Cardiac fibroblast (primary cell): Measurements from ENCODE around the gene CHN2.
A peak's percentile ranks its signal among the peaks of the same experiment; 100 is the strongest.

ENCODE experiments used
- DNase-seq, 2 donors: peaks; one replicate each; pipeline versions ENCODE4 v3.0.0 to v3.0.0-alpha.2; 2010; ENCODE audit warnings: low read depth in 2 of 2
- H3K4me3 ChIP-seq, 2 donors: replicated peaks in 1 of 2; 1 replicate in 1 of 2; 2 replicates in 1 of 2; pipeline ENCODE4 v1.5.1; 2011; ENCODE audit warnings: low read depth in 2 of 2, low read length in 2 of 2, mild to moderate bottlenecking in 2 of 2, moderate library complexity in 1 of 2
- TF ChIP-seq, protein P1 (sequence below): IDR thresholded peaks from one replicate; pipeline ENCODE4 v1.5.1; 2011; ENCODE audit warnings: low read depth, mild to moderate bottlenecking, low read length, inconsistent platforms

The CHN2 gene

DNA sequence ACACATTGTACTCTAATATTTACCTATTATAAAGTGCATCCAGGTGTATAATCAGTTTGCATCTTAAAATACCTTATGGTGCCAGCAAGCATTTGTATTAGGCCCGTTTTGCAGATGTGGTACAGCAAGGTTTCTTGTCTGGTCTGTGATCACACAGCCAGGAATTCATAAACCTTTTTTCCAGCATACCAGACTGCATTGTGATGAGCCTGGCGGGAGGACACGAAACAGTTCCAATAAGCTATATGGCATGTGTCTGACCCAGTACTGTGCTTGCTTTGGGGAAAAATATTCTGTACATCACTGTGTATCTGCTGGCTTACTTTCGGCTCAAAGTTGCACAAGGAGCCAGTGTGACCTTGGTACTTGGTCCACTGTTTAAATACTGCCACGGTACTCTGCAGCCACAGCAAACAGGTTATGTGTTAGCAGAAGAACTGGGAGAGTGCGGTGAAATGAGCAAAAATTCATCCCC, 36.3 kb downstream of the CHN2 start:
- no peak overlapping the region for H3K4me3 ChIP-seq
- TF ChIP-seq, protein P1, sequence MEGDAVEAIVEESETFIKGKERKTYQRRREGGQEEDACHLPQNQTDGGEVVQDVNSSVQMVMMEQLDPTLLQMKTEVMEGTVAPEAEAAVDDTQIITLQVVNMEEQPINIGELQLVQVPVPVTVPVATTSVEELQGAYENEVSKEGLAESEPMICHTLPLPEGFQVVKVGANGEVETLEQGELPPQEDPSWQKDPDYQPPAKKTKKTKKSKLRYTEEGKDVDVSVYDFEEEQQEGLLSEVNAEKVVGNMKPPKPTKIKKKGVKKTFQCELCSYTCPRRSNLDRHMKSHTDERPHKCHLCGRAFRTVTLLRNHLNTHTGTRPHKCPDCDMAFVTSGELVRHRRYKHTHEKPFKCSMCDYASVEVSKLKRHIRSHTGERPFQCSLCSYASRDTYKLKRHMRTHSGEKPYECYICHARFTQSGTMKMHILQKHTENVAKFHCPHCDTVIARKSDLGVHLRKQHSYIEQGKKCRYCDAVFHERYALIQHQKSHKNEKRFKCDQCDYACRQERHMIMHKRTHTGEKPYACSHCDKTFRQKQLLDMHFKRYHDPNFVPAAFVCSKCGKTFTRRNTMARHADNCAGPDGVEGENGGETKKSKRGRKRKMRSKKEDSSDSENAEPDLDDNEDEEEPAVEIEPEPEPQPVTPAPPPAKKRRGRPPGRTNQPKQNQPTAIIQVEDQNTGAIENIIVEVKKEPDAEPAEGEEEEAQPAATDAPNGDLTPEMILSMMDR, result no peak
- DNase-seq, result no peak

DNA sequence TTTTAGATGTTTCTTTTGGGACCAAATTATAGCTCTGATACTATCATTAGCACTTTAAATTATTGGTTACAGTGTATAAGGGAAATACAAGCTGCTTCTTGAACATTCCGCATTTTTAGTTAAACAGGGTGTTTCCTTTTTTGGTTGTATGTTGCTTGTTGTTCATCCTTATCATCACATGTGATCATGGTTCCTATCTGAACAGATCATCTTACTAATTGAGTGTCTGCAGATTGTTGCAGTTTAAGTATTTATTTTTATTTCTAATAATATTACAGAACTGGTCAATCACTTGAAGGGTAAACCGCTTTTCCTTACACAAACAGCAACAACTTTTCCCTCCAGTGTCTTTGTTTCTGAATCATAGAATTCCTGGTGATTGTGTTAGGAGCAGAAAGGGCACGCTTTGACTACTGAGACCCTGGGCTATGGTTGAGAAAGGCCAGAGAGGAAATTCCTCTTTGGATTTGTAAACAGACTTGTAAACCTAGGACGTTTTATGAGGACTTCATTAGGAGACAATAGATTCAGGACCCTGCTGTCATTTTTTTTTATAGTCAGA, 37.2 kb downstream of the CHN2 start:
- TF ChIP-seq, protein P1, result no peak
- no peak for DNase-seq
- no peak overlapping the region for H3K4me3 ChIP-seq

DNA sequence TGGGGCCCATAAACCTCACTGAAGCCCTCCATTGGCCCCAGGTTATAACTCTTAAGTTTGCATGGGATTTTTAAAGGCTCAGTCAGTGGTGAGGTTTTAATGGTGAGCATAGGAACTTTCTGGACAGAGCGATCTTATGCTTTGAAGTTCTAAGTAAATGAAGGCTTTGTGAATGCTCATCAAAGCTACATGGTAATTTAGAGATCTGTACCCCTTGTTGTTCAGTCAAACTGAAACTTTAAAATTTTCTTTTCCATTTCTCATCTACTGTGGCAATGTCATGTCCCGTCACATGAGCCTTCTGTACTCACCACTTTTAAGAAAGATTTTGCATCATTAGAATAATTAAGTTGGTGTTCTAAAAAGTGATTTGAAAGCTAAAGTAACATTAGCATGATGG, 39.9 kb downstream of the CHN2 start:
- no peak overlapping the region for H3K4me3 ChIP-seq
- TF ChIP-seq, protein P1, result no peak
- no peak for DNase-seq

DNA sequence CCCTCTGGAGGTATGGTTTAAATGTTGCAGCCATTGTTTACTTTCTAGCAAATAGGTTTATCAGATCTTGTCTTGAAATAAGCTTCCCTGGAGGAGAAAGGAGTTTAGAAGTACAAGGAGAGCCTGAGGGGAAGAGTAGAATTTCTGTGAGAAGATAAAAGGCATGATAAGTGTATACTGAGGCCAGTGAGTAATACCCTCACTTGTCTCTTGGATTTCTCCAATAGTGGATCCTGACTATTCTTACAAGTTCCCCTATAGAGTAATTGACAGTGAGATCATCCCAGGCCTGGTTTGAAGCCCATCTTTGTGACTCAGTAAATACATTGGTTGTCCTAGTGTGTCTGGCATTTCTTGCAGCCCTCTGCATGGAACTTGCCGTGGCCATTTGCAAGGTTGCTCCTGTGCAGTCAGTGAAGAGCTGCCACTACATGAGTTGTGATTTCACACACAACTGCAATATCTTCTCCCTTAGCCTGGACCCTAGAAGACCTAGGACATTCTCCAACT, 41.6 kb downstream of the CHN2 start:
- TF ChIP-seq, protein P1, result no peak
- no peak for DNase-seq
- no peak overlapping the region for H3K4me3 ChIP-seq

DNA sequence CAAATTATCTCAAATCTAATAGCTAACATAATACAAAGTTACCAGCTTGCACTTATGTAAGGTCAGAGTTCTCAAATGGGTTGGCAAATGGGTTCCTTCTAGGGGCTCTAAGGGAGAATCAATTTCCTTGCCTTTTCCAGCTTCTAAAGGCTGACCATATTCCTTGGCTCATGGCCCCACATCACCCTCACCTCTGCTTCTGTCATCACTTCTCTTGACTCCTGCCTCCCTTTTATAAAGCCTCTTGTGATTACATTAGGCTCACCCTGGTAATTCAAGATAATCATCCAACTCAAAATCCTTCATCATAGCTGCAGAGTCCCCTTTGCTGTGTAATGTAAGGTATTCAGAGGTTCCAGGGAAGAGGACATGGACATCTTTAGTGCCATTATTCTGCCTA, 42.1 kb downstream of the CHN2 start:
- TF ChIP-seq, protein P1, result no peak
- DNase-seq, result no peak
- H3K4me3 ChIP-seq, result no peak overlapping the region

DNA sequence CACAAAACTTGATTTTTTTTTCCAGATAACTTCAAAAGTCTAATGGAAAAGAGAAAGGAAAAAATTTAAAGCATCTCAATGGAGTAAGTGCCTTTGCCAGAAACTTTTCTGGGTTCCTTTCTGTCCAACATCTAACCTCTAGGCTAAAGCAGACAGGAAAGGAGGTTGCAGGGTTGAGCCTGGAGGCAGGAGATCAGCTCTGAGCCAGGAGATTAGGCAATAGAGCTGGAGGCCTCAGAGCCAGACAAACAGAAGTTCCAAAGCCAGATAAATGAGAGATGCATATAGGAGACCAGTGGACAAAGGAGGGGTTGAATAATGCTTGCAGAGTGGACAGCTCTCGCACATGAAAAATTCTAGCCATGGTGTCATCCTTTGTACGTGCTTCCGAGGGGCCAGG, 42.9 kb downstream of the CHN2 start:
- TF ChIP-seq, protein P1, result no peak
- DNase-seq, result peak in 1 of 2 donors; percentile 33
- no peak overlapping the region for H3K4me3 ChIP-seq

DNA sequence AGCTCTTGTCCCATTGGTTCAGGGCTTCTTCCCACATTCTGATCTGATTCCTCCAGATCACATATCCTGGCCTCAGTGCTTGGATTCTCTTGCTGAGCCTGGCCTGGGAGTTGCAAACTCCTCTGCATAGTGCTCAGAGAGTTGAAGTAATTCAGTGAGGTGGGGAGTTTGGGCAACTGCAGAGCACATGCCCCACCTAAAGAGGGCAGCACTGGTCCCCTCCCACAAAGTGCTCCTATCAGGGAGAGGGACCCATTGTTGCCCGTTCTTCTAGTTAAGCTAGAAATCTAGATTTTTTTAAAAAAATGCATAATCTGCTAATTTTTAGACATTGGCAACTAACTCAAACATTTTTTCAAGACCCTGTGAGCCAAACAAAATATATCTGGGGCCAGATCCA, 45.1 kb downstream of the CHN2 start:
- no peak overlapping the region for H3K4me3 ChIP-seq
- DNase-seq, result no peak
- TF ChIP-seq, protein P1, result peak; percentile 34
